Putamen (tissue), 1 donor: ENCODE measurements around the gene IKZF1.

ENCODE experiments used
- DNase-seq: peaks from one replicate; pipeline ENCODE4 v3.0.0-alpha.2; 2016; ENCODE audit warnings: low spot score

IKZF1 gene

GRCh38 chr7:50304129-50304910 is at the start of gene IKZF1:
Gene IKZF1, plus strand, starts transcription at chr7:50304716. Its CDS starts 14,346 bp downstream, at chr7:50319062.
- DNase-seq, result no peak

- DNase-seq, result no peak
Measured at GRCh38 chr7:50261593-50261992, 42.9 kb upstream of the IKZF1 start.

GRCh38 chr7:50262446-50262845 is 42.1 kb upstream of the IKZF1 start:
- no peak for DNase-seq

- DNase-seq, result no peak
Measured at GRCh38 chr7:50262916-50263690, 41.4 kb upstream of the IKZF1 start.

- DNase-seq, result no peak
Measured at GRCh38 chr7:50264908-50265307, 39.6 kb upstream of the IKZF1 start.

- DNase-seq, result no peak
Measured at GRCh38 chr7:50265968-50266634, 38.4 kb upstream of the IKZF1 start.

GRCh38 chr7:50266635-50267386 is 37.7 kb upstream of the IKZF1 start:
- no peak for DNase-seq

GRCh38 chr7:50267525-50268041 is 36.9 kb upstream of the IKZF1 start:
- no peak for DNase-seq

- no peak for DNase-seq
Measured at GRCh38 chr7:50268223-50268622, 36.3 kb upstream of the IKZF1 start.

GRCh38 chr7:50268990-50269389 is 35.5 kb upstream of the IKZF1 start:
- no peak for DNase-seq

- DNase-seq, result no peak
Measured at GRCh38 chr7:50270531-50271018, 33.9 kb upstream of the IKZF1 start.

GRCh38 chr7:50272808-50273207 is 31.7 kb upstream of the IKZF1 start:
- DNase-seq, result no peak

GRCh38 chr7:50273301-50273700 is 31.2 kb upstream of the IKZF1 start:
- DNase-seq, result no peak

- no peak for DNase-seq
Measured at GRCh38 chr7:50273870-50274269, 30.6 kb upstream of the IKZF1 start.

- DNase-seq, result no peak
Measured at GRCh38 chr7:50274361-50274760, 30.2 kb upstream of the IKZF1 start.

- no peak for DNase-seq
Measured at GRCh38 chr7:50275430-50275829, 29.1 kb upstream of the IKZF1 start.

- DNase-seq, result no peak
Measured at GRCh38 chr7:50276483-50276882, 28.0 kb upstream of the IKZF1 start.

GRCh38 chr7:50278120-50278519 is 26.4 kb upstream of the IKZF1 start:
- DNase-seq, result no peak

- DNase-seq, result no peak
Measured at GRCh38 chr7:50281680-50282445, 22.7 kb upstream of the IKZF1 start.

- no peak for DNase-seq
Measured at GRCh38 chr7:50282813-50283605, 21.5 kb upstream of the IKZF1 start.
